HG02938 (cell line): ENCODE measurements around the gene MOCOS.
A peak's percentile ranks its signal among the peaks of the same experiment; 100 is the strongest.

Experiments used
- ATAC-seq: cut with Tn5 transposase; IDR thresholded peaks from one replicate; pipeline ENCODE4 v1.9.1; 2021; ENCODE audit warnings: mild to moderate bottlenecking, moderate library complexity; ENCODE audit not compliant: unreplicated experiment

Gene MOCOS

GRCh38 chr18:36262971-36263370 lies 75.7 kb downstream of the MOCOS start:
- no peak for ATAC-seq

DNA sequence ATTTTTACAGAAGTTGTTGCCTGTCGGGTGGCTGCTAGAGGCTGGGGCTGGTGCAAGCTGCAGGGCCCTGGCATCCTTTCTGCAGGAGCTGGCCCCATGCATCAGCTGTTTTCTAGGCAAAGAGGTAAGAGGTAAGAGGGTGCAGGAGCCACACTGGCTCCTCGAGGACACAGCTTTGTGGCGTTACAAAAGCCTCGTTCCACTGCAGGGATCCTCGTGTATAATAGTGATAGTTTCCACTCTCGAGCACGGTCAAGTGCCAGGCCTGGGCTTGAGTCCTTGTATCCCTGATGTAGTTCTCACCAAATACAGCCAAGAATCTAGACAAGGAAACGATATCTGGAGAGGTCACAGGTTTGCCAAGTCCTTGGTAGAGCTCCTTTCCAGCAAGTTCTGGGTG lies 77.0 kb downstream of the MOCOS start:
- ATAC-seq = no peak

DNA sequence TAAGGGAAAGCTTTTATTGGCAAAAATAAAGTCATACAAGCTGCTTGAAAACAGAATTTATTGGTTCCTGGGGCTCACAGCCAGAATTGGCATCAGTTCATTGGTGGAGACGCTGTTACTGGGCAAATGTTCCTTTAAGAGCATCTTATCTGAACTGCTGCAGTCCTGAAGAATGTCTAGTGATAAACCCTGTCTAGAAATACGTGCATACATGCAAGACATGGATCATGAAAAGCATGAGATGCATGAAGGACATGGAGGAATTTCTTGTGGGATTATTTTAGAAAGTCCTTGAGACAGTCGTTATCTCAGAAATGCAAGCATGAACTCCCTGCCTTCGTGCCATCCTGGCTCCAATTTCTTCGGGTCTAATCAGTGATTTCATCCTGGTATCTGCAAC lies 77.7 kb downstream of the MOCOS start:
- ATAC-seq = no peak

DNA sequence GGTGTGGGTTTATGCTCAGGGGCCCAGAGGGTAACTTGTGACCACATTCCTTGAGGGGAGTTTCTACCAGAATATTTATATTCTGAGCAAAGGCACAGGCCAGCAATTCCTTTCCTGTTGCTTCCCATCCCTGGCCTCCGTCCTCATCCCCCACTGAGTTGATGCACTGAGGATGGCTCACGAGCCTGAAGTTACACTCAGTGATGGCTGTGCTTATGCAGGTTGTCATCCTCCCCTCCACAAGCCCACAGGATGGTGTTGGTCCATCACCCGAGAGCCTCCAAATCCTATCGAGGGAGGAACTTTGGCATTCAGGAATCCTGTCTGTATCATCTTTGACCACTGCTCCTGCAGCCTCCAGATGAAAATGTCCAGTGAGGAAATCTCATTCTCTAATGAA lies 81.9 kb downstream of the MOCOS start:
- no peak for ATAC-seq

DNA sequence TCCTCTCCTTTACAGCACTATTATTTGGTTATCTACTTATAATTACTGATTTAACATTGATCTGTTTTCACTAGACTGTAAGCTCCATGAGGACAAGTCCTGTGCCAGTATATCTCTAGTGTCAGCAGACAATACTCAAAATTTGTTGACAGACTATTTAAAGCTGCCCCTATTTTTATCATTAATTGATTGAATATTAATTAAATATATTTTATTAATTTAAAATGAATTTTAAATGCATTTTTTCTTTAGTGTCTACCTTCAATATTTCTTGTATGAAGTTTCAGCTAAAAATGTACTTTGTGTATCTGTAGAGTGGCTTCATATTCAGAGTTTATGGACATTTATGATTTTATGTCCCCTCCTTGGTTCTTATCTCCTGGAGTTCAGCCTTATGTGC lies 83.9 kb downstream of the MOCOS start:
- no peak for ATAC-seq

DNA sequence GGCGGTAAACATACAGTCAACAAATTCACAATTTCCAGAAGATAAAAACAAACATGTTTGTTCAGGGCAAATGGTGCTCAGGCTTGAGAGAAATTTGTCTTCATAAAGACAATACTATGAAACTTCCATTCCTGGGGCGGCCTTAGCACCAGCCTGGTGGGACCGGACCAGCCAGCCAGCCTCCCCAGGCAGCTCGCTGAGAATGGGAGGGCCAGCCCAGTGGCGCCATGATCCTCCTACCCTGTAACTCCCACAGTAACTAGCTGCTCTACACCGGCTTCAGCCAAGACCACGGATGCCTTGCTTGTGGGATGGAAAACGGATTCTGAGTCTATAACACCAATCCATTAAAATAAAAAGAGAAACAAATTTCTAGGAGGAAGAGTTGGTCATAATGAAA lies 86.0 kb downstream of the MOCOS start:
- no peak for ATAC-seq

GRCh38 chr18:36274083-36274715 lies 86.9 kb downstream of the MOCOS start:
- no peak for ATAC-seq

DNA sequence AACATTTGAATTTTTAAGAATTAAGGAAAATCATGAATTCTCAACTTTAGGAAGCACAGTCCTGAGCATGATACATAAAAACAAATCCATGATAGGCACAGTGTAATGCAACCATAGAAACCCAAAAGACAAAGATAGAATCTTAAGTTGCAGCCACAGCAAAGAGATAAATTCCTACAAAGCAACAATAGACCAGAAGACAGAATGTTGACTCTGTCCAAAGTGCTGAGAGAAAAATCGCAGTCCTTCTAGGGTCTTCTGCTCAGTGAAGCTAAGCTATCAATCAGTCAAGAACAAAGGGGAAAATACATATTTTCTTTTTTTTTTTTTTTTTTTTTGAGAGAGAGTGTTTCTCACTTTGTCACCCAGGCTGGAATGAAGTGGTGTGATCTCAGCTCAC lies 88.3 kb downstream of the MOCOS start:
- no peak for ATAC-seq

- ATAC-seq = no peak
Measured at GRCh38 chr18:36279001-36279400, 91.7 kb downstream of the MOCOS start.

GRCh38 chr18:36281936-36282335 lies 94.6 kb downstream of the MOCOS start:
- ATAC-seq = no peak

GRCh38 chr18:36283448-36283847 lies 96.2 kb downstream of the MOCOS start:
- ATAC-seq = no peak

DNA sequence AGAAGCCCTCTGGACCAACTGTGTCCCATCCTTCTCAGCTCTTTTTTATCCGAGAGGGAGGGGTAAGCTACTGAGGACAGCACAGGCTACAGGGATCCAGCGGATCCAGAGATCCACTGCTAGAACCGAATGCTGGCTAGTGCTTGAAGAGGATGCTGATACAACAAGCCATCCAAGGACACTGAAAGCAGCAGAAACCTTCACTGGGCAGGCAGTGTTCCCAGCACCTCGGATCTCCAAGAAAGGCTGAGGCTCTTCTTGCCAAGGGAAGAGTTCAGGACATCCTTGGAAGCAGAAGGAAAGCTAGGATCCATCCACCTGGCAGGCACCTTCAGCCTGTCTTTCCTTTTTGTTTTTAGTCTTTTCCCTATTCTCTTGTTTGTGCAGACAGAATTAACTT lies 97.0 kb downstream of the MOCOS start:
- ATAC-seq = no peak

GRCh38 chr18:36284671-36285295 lies 97.5 kb downstream of the MOCOS start:
- ATAC-seq = no peak

GRCh38 chr18:36287653-36288052 lies 100.4 kb downstream of the MOCOS start:
- ATAC-seq = no peak

DNA sequence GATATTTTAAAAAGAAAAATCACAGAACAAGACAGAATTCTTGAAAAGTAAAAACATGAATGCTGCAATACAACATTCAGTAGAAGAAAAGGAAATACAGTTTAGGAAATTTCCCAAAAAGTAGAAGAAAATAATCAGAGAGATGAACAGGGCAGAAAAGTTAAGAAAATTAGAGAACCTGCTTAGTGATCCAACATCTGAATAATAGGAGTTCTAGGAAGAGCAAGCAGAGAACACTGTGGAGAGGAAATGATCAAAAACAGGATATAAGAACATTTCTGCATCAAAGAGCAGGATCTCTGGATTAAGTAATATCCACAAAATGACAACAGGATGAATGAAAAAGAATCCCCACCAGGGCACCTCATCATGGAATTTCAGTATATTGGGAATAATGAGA lies 101.4 kb downstream of the MOCOS start:
- ATAC-seq = no peak

GRCh38 chr18:36294031-36294430 lies 106.7 kb downstream of the MOCOS start:
- ATAC-seq = no peak

GRCh38 chr18:36295214-36295613 lies 107.9 kb downstream of the MOCOS start:
- no peak for ATAC-seq

DNA sequence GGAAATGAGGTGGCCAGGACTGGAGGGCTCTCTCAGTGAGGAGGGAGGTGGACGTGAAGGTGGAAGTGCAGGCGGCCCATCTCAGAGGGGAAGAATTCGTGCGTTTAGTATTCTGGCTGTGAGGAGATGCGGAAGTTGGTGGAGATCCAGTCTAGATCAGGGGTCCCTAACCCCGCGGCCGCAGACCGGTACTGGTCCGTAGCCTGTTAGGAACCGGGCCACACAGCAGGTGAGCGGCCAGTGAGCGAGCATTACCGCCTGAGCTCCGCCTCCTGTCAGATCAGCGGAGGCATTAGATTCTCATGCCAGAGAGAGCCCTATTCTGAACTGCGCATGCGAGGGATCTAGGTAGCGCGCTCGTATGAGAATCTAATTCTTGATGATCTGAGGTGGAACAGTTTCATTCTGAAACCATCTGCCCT lies 108.6 kb downstream of the MOCOS start:
- ATAC-seq = no peak

- ATAC-seq = peak; percentile 25
Measured at GRCh38 chr18:36296650-36297416, 109.5 kb downstream of the MOCOS start.

DNA sequence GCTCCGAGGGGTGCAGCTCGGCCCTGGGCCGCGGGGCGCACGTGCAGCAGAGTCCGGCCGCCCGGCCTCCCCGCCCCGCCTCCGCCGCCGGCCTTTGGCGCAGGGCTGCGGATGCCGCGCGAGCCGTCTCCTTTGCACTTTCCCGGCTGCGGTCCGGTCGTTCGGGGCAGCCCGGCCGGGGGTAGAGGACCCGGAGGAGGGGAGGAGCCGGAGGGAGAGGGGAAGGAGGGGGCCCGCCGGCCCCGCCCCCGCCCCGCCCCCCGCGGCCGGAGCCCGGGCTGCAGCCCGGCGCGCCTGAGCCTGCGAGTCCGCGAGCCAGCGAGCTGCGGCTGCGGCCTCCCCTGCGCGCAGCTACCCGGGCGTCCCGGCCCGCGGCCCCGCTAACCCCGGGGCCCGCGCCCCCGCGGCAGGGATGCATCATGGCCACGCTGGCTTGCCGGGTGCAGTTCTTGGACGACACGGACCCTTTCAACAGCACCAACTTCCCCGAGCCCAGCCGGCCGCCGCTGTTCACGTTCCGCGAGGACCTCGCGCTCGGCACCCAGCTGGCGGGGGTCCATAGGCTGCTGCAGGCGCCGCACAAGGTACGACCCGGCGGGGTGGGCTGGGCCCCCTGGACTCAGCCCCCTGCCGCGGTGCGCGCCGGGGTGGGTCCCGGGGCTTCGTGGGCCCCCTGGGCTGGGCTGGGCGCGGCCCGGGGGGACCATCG lies 110.3 kb downstream of the MOCOS start, which contains the start of gene FHOD3:
Gene FHOD3, plus strand, starts transcription at position 297 of the 709 bp plus-strand sequence. Its CDS starts 123 bp downstream, at position 420.
- ATAC-seq = peak; percentile 45

- peak; percentile 22 for ATAC-seq
Measured at GRCh38 chr18:36298126-36298741, 110.9 kb downstream of the MOCOS start.
